ENCODE data around the gene CRIP1.

The CRIP1 gene

GRCh38 chr14:105482486-105483110 lies 4.1 kb upstream of the CRIP1 start:
- DNase-seq: no peak

DNA sequence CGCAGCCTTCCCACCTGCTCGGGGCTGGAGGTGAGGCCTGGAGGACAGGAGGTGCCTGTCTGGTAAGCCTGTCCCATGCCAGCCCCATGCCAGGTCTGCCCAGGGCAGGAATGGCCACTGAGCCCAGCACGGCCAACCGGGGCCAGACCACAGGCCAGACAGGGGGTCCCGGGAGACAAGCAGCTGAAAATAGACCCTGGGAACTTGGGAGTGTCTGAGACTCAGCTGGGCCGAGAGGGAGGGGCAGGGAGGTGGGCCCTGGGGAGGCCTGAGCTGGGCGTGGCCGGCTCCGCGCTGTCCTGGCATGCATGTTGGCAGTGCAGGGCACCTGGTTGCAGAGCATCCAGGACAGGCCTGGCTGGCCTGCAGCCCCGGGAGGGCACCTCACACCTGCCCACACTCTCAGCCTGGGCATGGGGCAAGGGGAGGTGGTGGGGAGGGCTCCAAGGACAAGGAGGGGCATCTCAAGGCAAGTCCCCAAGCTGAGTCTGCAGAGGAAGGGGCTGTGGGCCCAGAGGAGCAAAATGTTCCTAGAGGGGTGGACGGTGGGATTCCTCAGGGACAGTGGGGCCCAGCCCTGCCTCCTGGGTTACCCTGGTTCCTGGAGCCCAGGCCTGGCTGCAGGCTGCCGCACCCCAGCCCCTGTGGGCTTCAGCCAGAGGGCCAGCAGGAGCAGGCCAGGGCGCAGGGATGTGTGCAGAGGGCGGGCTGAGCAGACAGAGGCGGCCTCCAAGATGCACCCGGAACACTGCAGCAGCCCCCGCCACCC lies 3.2 kb upstream of the CRIP1 start:
- DNase-seq: no peak

DNA sequence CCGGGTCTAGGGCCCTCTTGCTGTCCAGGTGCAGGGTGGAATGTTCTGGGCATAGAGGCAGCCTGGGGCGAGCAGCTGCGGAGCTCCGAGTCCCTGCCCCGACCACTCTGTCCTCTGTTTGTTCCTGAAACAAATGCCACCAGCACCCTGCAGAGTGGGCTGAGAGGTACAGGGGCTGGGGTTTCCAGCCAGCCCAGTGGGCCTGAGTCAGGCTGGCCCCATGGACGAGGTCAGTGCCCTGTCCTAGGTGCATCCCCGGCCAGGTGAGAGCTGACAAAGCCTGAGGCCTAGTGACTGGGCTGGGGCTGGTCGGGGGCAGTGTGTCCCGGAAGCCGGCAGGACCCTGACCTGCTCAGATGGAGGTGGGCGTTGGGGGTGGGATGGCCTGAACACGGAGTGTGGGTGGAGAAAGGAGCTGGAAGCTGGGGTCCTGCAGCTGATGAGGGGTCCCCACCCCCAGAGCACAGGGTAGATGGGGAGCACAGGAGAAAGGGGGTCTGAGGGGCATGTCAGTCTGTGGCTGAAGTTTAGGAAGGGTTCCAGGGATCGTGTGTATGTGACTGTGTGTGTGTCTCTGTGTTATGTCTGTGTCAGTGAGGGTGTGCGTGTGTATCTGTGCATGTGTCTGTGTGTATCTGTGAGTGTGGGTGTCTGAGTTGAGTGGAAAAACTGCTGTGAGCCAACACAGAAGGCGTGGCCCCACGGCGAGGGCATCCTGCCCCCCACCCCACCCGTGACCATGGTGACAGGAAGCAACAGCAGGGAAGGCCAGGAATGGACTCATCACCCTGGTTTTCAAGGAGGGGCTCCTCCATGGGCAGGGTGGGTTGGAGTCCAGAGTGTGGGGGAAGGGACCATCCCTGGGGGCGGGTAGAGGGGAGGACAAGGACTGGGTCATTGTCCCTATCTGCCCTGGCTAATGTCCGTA lies 2.4 kb upstream of the CRIP1 start:
- no peak for DNase-seq

- DNase-seq: no peak
These were observed 1.7 kb upstream of the CRIP1 start for GRCh38 chr14:105484997-105485393.

DNA sequence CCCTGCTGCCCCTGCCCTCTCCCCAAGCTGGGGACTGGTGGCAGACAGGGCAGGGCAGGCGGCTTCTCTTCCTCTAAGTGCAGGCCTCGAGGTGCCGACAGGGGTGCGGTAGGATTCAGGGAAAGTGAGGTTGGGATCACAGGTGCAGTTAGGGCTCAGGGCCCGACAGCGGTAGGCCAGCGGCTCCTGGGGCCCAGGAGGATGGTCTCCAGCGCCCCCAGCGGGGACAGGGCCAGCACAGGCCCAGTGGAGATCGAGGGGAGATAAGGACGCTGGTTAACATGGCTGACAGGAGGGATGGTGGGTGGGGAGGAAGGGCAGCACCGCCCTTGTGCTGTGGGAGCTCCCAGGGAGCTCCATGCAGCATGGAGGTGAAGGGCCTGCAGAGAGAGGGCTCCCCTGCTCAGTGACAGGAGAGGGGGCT lies 935 bp upstream of the CRIP1 start:
- DNase-seq: peak; percentile 62

- DNase-seq: no peak
These were observed 325 bp downstream of the CRIP1 start for GRCh38 chr14:105486974-105487448.

DNA sequence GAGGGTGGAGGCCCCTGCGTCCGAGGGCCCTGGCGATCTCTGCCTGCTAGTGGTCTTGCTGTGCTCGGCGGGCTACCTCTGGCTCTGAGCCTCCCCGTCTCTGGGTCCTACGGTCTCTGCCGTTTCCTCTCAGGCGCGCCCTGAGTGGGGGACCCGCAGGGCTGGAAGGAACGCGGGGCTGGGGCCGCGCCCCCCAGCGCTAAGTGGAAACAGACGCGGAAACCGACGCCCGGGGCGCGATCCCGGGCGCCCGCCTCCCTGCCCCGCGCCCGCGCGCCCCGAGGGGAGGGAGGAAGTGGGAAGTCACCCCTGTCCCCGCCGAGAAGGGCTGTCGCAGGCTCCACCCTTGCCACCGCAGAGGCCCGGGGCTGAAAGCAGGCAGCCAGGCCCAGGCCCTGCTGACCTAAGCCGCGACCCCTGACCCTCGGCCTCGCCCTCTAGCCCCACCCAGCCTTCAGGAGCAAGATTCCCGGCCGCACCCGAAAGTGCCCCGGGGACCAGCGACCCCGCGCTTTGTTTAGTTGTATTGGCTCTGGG lies 831 bp downstream of the CRIP1 start:
- no peak for DNase-seq

- no peak for DNase-seq
These were observed 1.5 kb downstream of the CRIP1 start for GRCh38 chr14:105487986-105488777.

GRCh38 chr14:105488781-105489541 lies 2.3 kb downstream of the CRIP1 start:
- no peak for DNase-seq

- peak; percentile 85 for DNase-seq
These were observed 3.0 kb downstream of the CRIP1 start for GRCh38 chr14:105489542-105490266.

DNA sequence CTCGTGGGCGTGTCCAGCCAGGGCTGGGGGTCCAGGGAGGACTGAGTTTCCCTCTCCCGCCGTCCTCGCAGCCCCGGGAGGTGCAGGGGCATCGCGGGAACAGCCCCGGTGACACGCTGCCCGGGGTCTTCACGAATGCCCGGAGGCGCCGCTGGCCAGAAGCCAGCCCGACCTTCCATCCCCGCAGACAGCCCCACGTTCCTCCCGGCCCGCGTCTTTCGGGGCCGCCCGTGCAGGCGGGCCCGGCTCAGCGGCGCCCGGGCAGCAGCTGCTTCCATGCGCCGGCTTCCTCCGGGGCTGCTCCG lies 3.5 kb downstream of the CRIP1 start:
- no peak for DNase-seq

- DNase-seq: peak; percentile 100
These were observed 4.1 kb downstream of the CRIP1 start, which contains the start of gene TEDC1 for GRCh38 chr14:105490572-105491365. TSS of gene TEDC1 (plus strand) at chr14:105491246. CDS start at chr14:105491376, 130 bp downstream.

- peak; percentile 46 for DNase-seq
These were observed 4.8 kb downstream of the CRIP1 start for GRCh38 chr14:105491366-105491973.

GRCh38 chr14:105492031-105492970 lies 5.6 kb downstream of the CRIP1 start:
- no peak for DNase-seq

DNA sequence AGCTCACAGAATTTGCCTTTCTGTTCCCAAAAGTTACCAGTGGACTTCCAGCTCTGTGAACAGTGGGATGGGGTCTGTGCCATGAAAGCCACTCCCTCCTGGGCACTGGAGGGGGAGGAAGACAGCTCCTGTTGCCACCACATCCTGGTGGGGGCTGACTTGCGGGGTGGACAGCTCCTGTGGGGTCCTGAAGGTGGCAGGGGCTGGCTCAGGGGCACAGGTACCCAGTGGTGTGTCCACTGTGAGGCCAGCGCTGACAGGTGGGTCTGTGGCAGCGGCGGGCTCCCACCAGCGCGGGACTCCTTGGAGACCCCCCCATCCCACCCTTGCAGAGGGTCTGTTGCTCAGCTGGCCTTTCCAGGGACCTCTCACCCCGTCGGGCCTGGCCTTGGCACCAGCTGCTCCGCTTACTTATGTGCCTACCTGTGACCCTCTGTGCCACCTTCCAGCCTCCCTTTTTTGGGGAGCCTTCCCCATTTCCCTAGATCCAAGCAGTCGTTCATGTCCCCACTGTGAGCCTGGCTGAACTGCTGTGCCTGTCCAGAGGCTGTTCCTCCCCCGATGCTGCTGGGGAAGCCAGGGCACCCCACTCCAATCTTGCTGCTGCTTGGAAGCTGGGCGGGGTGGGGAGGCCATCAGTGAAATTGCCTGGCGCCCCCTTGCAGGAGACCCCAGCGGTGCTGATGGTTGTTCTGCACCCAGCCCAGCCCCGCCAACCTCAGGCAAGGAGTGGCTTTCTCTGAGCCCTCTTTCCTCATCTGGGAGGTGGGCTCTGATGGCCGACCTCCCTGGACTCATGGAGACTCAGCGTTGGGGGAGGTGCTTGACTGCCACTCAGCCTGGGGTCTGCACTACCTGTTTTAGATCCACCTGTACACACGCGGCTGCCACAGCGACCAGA lies 6.5 kb downstream of the CRIP1 start:
- DNase-seq: no peak

DNA sequence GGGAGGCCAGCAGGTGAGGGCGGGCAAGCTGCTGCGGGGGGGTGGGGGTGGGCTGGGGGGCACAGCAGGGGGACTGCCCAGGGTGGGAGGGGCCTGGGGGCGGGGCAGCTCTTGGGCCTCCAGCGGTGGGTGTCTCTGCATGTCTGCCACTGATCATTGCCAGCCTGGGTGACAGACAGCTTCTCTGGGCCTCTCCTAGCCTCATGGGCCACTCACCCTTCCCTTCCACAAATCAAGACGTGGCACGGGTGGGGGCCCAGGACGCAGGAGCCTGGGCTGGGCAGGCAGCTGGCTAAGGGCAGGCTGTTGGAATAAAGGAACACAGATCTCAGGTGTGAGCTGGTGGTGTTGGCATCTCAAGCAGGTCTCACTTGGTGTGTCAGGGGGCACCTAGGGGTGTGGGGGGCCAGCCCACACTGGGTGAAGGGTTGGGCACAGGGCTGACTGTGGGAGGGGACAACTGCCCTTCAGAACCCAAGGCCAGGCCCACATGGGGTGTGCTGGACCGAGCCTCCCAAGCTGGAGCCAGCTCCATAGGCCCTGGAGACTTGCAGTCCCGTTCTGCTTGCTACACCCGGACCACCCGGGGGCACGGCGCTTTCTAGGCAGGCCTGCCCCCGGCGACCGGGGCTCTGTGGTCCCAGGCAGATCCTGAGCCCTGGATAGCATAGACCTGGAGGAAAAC lies 7.4 kb downstream of the CRIP1 start:
- no peak for DNase-seq

DNA sequence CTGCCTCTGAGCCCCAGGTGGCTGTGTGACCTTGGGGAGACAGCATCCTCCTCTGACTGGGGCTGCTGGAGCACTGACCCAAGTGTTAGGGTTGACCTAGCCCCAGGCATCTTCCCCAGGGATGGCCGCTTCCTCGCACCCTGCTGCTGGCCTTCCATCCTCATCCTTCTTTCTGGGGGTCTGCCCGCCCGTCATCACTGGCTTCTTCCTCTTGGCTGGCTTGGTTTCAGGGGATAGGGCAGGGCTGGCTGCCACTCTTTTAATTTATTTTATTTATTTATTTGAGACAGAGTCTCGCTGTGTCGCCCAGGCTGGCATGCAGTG lies 7.9 kb downstream of the CRIP1 start:
- no peak for DNase-seq
